SU-DHL-6 (cell line): ENCODE results near the gene NDUFA5.
"Not testable (repeated sequence)": the region's sequence is repeated elsewhere in the genome, so short reads cannot be mapped to it uniquely, and the experiment has no call there.

Experiments used
- H2AFZ ChIP-seq: fragments of 200-600 bp; sonication (generic); 2 replicates; pipeline ENCODE4 v1.6.1; 2014; ENCODE audit warnings: low read depth, mild to moderate bottlenecking, moderate library complexity, mixed read lengths, antibody characterized with exemption, low read length; ENCODE audit not compliant: severe bottlenecking
- H3F3A ChIP-seq: fragments of 200-600 bp; shearing (Covaris generic); 2 replicates; pipeline ENCODE4 v1.6.0; 2016; ENCODE audit warnings: antibody characterized with exemption, mild to moderate bottlenecking; ENCODE audit not compliant: insufficient read depth
- H3K27ac ChIP-seq: fragments of 200-600 bp; sonication (generic); 2 replicates; pipeline ENCODE4 v1.5.1; 2016; ENCODE audit warnings: low read depth, mild to moderate bottlenecking, low read length, moderate library complexity, mixed read lengths
- H3K27me3 ChIP-seq: fragments of 200-600 bp; sonication (generic), shearing (Covaris generic); 2 replicates; pipeline ENCODE4 v1.6.0; 2014; ENCODE audit warnings: mild to moderate bottlenecking, low read length
- H3K36me3 ChIP-seq: fragments of 200-600 bp; sonication (generic); 2 replicates; pipeline ENCODE4 v1.6.1; 2014; ENCODE audit warnings: mild to moderate bottlenecking, low read length, mixed read lengths
- H3K4me2 ChIP-seq: fragments of 300-600, 200-600 bp; shearing (Covaris generic), sonication (generic); 2 replicates; pipeline ENCODE4 v1.6.0; 2014; ENCODE audit warnings: low read length, low read depth, mild to moderate bottlenecking; ENCODE audit not compliant: poor library complexity, severe bottlenecking
- H3K4me3 ChIP-seq: fragments of 200-600 bp; sonication (generic); 2 replicates; pipeline ENCODE4 v1.5.1; 2014; ENCODE audit warnings: antibody characterized with exemption, low read length, mild to moderate bottlenecking, mixed read lengths; ENCODE audit not compliant: insufficient read depth, poor library complexity, severe bottlenecking
- H3K79me2 ChIP-seq: fragments of 200-600 bp; sonication (generic); 2 replicates; pipeline ENCODE4 v1.6.1; 2014; ENCODE audit warnings: mild to moderate bottlenecking, low read length, moderate library complexity; ENCODE audit not compliant: insufficient read depth
- H3K9ac ChIP-seq: fragments of 200-600 bp; sonication (generic); 2 replicates; pipeline ENCODE4 v1.7.0; 2014; ENCODE audit warnings: mild to moderate bottlenecking, low read length
- H3K9me2 ChIP-seq: fragments of 200-600 bp; sonication (generic); replicated peaks from 2 replicates; pipeline ENCODE4 v1.6.1; 2014; ENCODE audit warnings: low read length; ENCODE audit not compliant: insufficient read depth
- H3K9me3 ChIP-seq: fragments of 200-600 bp; sonication (generic); 2 replicates; pipeline ENCODE4 v1.6.1; 2014; ENCODE audit warnings: low read length, mixed read lengths; ENCODE audit not compliant: insufficient read depth
- H4K20me1 ChIP-seq: fragments of 200-600 bp; sonication (generic); 2 replicates; pipeline ENCODE4 v1.6.1; 2014; ENCODE audit warnings: low read depth, mild to moderate bottlenecking, antibody characterized with exemption, low read length, moderate library complexity, mixed read lengths
- CTCF ChIP-seq: fragments of 200-600 bp; sonication (generic); IDR thresholded peaks from one replicate; pipeline ENCODE4 v1.5.1; 2017; ENCODE audit warnings: antibody characterized with exemption, mild to moderate bottlenecking, low read length, moderate library complexity; ENCODE audit not compliant: insufficient read depth, poor library complexity, severe bottlenecking
- EZH2phosphoT487 ChIP-seq: fragments of 200-600 bp; sonication (generic), shearing (Covaris generic); conservative IDR thresholded peaks from 2 replicates; pipeline ENCODE4 v1.6.1; 2018; ENCODE audit warnings: mild to moderate bottlenecking, antibody characterized with exemption, low read length, moderate library complexity, mixed read lengths

NDUFA5 gene

GRCh38 chr7:123533929-123534382, 23.7 kb downstream of the NDUFA5 start:
- Histone ChIP-seq H4K20me1 (no peaks in the 10 kb centered on the region), H3K4me2 (peak overlapping the region; percentile 88), H3K9me2 (no peaks in the 10 kb centered on the region), H3K9ac (no peak overlapping the region), H3K27me3 (no peaks in the 10 kb centered on the region), H3K4me3 (peak overlapping the region; percentile 42), H3K79me2 (no peaks in the 10 kb centered on the region), H3K27ac (no peak overlapping the region), H3K36me3 (no peaks in the 10 kb centered on the region), H2AFZ (peak overlapping the region; percentile 66), H3F3A (peaks cover 22% of the 10 kb centered on the region), H3K9me3 (no peaks in the 10 kb centered on the region)
- no peak for TF ChIP-seq EZH2phosphoT487
- no peak for TF ChIP-seq CTCF

- Histone ChIP-seq H3K36me3 (no peaks in the 10 kb centered on the region), H3K79me2 (no peaks in the 10 kb centered on the region), H4K20me1 (no peaks in the 10 kb centered on the region), H3K9ac (no peak overlapping the region), H2AFZ (no peak overlapping the region), H3K27ac (no peak overlapping the region), H3K4me2 (peak overlapping the region; percentile 88), H3K9me2 (no peaks in the 10 kb centered on the region), H3K4me3 (no peak overlapping the region), H3K27me3 (no peaks in the 10 kb centered on the region), H3F3A (peaks cover 22% of the 10 kb centered on the region), H3K9me3 (no peaks in the 10 kb centered on the region)
- TF ChIP-seq EZH2phosphoT487 (no peak), CTCF (no peak)
Observed at GRCh38 chr7:123533553-123533917, 24.1 kb downstream of the NDUFA5 start.

GRCh38 chr7:123532788-123533552, 24.6 kb downstream of the NDUFA5 start:
- not testable (repeated sequence) for H3K36me3 ChIP-seq, H2AFZ ChIP-seq, H3K9me2 ChIP-seq, H3K9me3 ChIP-seq, H4K20me1 ChIP-seq, H3K79me2 ChIP-seq, H3K27me3 ChIP-seq, H3K27ac ChIP-seq, H3K4me3 ChIP-seq, H3K9ac ChIP-seq
- H3K4me2 ChIP-seq = peak overlapping the region; percentile 17
- H3F3A ChIP-seq = peaks cover 19% of the 10 kb centered on the region

GRCh38 chr7:123532343-123532742, 25.3 kb downstream of the NDUFA5 start:
- not testable (repeated sequence) for H3K27me3 ChIP-seq, H3K9me2 ChIP-seq, H3K79me2 ChIP-seq, H3K36me3 ChIP-seq, H3K9ac ChIP-seq, H3K27ac ChIP-seq, H4K20me1 ChIP-seq, H3K9me3 ChIP-seq, H2AFZ ChIP-seq, H3K4me3 ChIP-seq, H3K4me2 ChIP-seq
- H3F3A ChIP-seq = peaks cover 19% of the 10 kb centered on the region

- H3K27ac ChIP-seq, H3K4me3 ChIP-seq, H3K9me2 ChIP-seq, H4K20me1 ChIP-seq, H2AFZ ChIP-seq, H3K36me3 ChIP-seq, H3K27me3 ChIP-seq, H3K9me3 ChIP-seq, H3F3A ChIP-seq, H3K4me2 ChIP-seq, H3K79me2 ChIP-seq, H3K9ac ChIP-seq: not testable (repeated sequence)
Observed at GRCh38 chr7:123530035-123530591, 27.5 kb downstream of the NDUFA5 start.
